Measurements from ENCODE around the gene FAM221A. TPM values are rescaled to one million over a fixed set of nuclear protein-coding genes. Genes with fewer than 3 reads are reported as not detected.

The FAM221A gene
- total RNA-seq, 1 experiment from 2014 or later, result 12.0 TPM

- Histone ChIP-seq H3K36me3 (ENCODE audit: insufficient read depth, low read length, poor library complexity, severe bottlenecking) (no peaks in the 10 kb centered on the region), H3K9me3 (ENCODE audit: low read depth, low read length, poor library complexity, severe bottlenecking) (peaks cover 6% of the 10 kb centered on the region), H3K27me3 (replicated peaks; ENCODE audit: insufficient read depth, low read depth, low read length, poor library complexity) (no peaks in the 10 kb centered on the region), H3K4me3 (ENCODE audit: low read depth, low read length, poor library complexity, severe bottlenecking) (no peak overlapping the region), H3K27ac (ENCODE audit: low read depth, low read length, poor library complexity, severe bottlenecking) (no peak overlapping the region), H3K4me1 (ENCODE audit: insufficient read depth, low read length, poor library complexity, severe bottlenecking) (no peaks in the 10 kb centered on the region)
- no TSS peak for BruUV-seq (replicated peaks)
- TF ChIP-seq EZH2 (IDR thresholded peaks at IDR 0.05; ENCODE audit: borderline replicate concordance, low read depth, low read length, poor library complexity, severe bottlenecking) (no peak), CTCF (conservative IDR thresholded peaks at IDR 0.05; ENCODE audit: low read depth, low read length) (no peak)
- ChIA-PET POLR2A (ENCODE audit: low non-redundant PET) (no interaction called here), CTCF (interaction anchor here (0.6 kb wide), 1 partner anchor 195 kb away, joined by 3 read pairs; no protein-coding TSS in a partner anchor)
- DNase-seq (ENCODE audit: low spot score), result no peak
- intact Hi-C loops (cut with micrococcal nuclease; ENCODE audit: unreplicated experiment), result no loop called here
Measured at GRCh38 chr7:23743226-23743625, 63.2 kb downstream of the FAM221A start.

- DNase-seq (ENCODE audit: low spot score), result no peak
- H3K36me3 ChIP-seq (ENCODE audit: insufficient read depth, low read length, poor library complexity, severe bottlenecking), result no peaks in the 10 kb centered on the region
- BruUV-seq (replicated peaks), result no TSS peak
- ChIA-PET POLR2A (ENCODE audit: low non-redundant PET) (no interaction called here), CTCF (no interaction called here)
- intact Hi-C loops (cut with micrococcal nuclease; ENCODE audit: unreplicated experiment), result no loop called here
- no peaks in the 10 kb centered on the region for H3K4me1 ChIP-seq (ENCODE audit: insufficient read depth, low read length, poor library complexity, severe bottlenecking)
- H3K4me3 ChIP-seq (ENCODE audit: low read depth, low read length, poor library complexity, severe bottlenecking), result no peak overlapping the region
- H3K27me3 ChIP-seq (replicated peaks; ENCODE audit: insufficient read depth, low read depth, low read length, poor library complexity), result no peaks in the 10 kb centered on the region
- TF ChIP-seq EZH2 (IDR thresholded peaks at IDR 0.05; ENCODE audit: borderline replicate concordance, low read depth, low read length, poor library complexity, severe bottlenecking) (no peak), CTCF (conservative IDR thresholded peaks at IDR 0.05; ENCODE audit: low read depth, low read length) (no peak)
- H3K9me3 ChIP-seq (ENCODE audit: low read depth, low read length, poor library complexity, severe bottlenecking), result peaks cover 6% of the 10 kb centered on the region
- H3K27ac ChIP-seq (ENCODE audit: low read depth, low read length, poor library complexity, severe bottlenecking), result no peak overlapping the region
Measured at GRCh38 chr7:23746629-23747028, 66.6 kb downstream of the FAM221A start.

GRCh38 chr7:23751852-23752251 is 71.9 kb downstream of the FAM221A start:
- TF ChIP-seq CTCF (conservative IDR thresholded peaks at IDR 0.05; ENCODE audit: low read depth, low read length) (no peak), EZH2 (IDR thresholded peaks at IDR 0.05; ENCODE audit: borderline replicate concordance, low read depth, low read length, poor library complexity, severe bottlenecking) (no peak)
- Histone ChIP-seq H3K9me3 (ENCODE audit: low read depth, low read length, poor library complexity, severe bottlenecking) (no peaks in the 10 kb centered on the region), H3K36me3 (ENCODE audit: insufficient read depth, low read length, poor library complexity, severe bottlenecking) (no peaks in the 10 kb centered on the region), H3K27me3 (replicated peaks; ENCODE audit: insufficient read depth, low read depth, low read length, poor library complexity) (no peaks in the 10 kb centered on the region), H3K4me1 (ENCODE audit: insufficient read depth, low read length, poor library complexity, severe bottlenecking) (no peaks in the 10 kb centered on the region), H3K27ac (ENCODE audit: low read depth, low read length, poor library complexity, severe bottlenecking) (no peak overlapping the region), H3K4me3 (ENCODE audit: low read depth, low read length, poor library complexity, severe bottlenecking) (no peak overlapping the region)
- DNase-seq (ENCODE audit: low spot score), result no peak
- BruUV-seq (replicated peaks), result no TSS peak
- POLR2A ChIA-PET (ENCODE audit: low non-redundant PET), result no interaction called here
- intact Hi-C loops (cut with micrococcal nuclease; ENCODE audit: unreplicated experiment), result no loop called here
- CTCF ChIA-PET, result no interaction called here

Other genes with a start within 250 kb of the FAM221A start
- gene IGF2BP3, start 209.7 kb upstream of the FAM221A start, total RNA-seq (2021), result 75.3 and 85.4 TPM in 2 replicates
- gene TRA2A, start 148.2 kb upstream of the FAM221A start, total RNA-seq (2021), result 114 and 116 TPM in 2 replicates
- gene CCDC126, start 82.8 kb upstream of the FAM221A start, total RNA-seq (2021), result 4.9 and 7.4 TPM in 2 replicates
- 0.34 and 0.39 TPM in 2 replicates for gene STK31, start 30.0 kb downstream of the FAM221A start, total RNA-seq (2021)

Data from A673 (cell line).